ENCODE data around the gene DGUOK. TPM values are rescaled to one million over a fixed set of nuclear protein-coding genes. Genes with fewer than 3 reads are reported as not detected.

The DGUOK gene
- total and polyA plus RNA-seq, 2 donors (not counting 1 experiment from before 2014, with no cell fraction given) = 54.3 to 93.7 TPM

DNA sequence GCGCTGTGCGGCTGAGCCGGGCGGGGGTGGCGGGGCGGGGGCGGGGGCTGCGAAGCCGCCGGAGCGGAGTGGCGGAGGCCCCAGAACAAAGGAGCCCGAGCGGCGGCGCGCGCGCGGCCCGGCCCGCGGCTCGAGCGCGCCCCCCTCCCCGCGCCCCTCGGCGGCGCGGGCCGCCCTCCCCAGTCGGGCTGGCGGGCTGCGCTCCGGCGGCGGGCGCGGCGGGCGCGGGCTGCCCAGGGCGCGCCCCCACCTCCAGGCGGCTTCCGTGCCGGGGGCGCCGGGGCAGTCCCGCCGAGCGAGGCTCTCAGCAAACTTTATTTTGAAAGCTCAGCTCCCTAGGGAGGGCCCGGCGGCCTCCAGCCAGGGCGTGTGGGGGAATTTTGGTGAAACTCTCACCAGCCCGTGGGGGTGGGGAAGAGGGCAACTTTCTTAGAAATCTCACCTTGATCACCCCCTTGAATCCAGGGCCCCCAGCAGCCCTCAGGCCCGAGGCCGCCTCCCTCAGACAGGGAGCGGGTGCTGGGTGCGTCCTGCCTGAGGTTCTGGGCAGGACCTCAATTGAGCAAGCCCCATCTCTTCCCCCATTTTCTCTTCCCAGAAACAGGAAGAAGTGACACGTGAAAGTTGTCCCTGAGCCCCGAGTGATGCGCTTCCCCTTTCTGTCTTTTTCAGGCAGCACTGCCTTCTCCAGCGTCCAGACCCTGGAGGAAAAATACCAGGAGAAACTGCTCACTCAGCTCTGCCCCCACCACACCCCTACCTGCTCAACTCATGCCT lies 58.8 kb downstream of the DGUOK start:
- no peaks in the 10 kb centered on the region for H4K20me1 ChIP-seq (ENCODE audit: control insufficient read depth, extremely low read depth, insufficient read depth, low read length)
- H3K27ac ChIP-seq (ENCODE audit: insufficient read depth, low read length) = peak overlapping the region; percentile 27
- peaks cover 12% of the 10 kb centered on the region for H3K4me1 ChIP-seq (ENCODE audit: control insufficient read depth, extremely low read depth, insufficient read depth, low read length)

DNA sequence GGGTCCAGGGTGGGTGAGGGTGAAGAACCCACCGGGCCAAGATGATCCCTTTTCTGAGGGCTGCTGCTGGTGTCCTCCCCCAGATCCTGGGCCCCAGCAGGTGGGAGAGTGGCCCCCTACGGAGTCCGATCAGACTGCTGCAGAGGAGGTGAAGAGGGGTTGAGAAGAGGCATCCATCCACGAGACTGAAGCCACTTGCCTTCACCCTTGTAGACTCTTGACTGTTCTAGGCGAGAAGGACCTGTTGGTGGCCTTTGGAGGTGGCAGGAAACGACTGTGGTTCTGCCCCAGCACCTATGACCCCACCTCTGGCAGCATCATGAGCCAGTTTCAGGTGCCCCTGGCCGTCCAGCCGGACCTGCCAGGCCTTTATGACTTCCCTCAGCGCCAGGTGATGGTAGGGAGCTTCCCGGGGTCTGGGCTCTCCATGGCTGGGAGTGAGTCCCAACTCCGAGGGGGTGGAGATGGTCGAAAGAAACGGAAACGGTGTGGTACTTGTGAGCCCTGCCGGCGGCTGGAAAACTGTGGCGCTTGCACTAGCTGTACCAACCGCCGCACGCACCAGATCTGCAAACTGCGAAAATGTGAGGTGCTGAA lies 59.5 kb downstream of the DGUOK start:
- Histone ChIP-seq H3K79me2 (ENCODE audit: control insufficient read depth, insufficient read depth, low read length) (peaks cover 8% of the 10 kb centered on the region), H3K9ac (ENCODE audit: insufficient read depth, low read length) (no peak overlapping the region), H3K27me3 (ENCODE audit: control insufficient read depth, insufficient read depth, low read length) (no peaks in the 10 kb centered on the region), H4K20me1 (ENCODE audit: control insufficient read depth, extremely low read depth, insufficient read depth, low read length) (no peaks in the 10 kb centered on the region), H2AFZ (ENCODE audit: low read length) (no peak overlapping the region), H3K4me1 (ENCODE audit: control insufficient read depth, extremely low read depth, insufficient read depth, low read length) (peaks cover 8% of the 10 kb centered on the region), H3K4me2 (ENCODE audit: extremely low read depth, insufficient read depth, low read length) (peak overlapping the region; percentile 83), H3K9me3 (ENCODE audit: control insufficient read depth, insufficient read depth, low read depth, low read length) (no peaks in the 10 kb centered on the region), H3K27ac (ENCODE audit: insufficient read depth, low read length) (no peak overlapping the region), H3K36me3 (ENCODE audit: control insufficient read depth, insufficient read depth, low read length) (no peaks in the 10 kb centered on the region), H3K4me3 (replicated peaks in 1 of 4; ENCODE audit: control extremely low read depth in 1 of 4, insufficient read depth in 1 of 4, low read depth in 3 of 4, low read length in 4 of 4) (peak overlapping the region; percentile 46 to 67 (median 61))
- no peak for DNase-seq (ENCODE audit: low read depth in 2 of 2)
- TF ChIP-seq, protein P1, sequence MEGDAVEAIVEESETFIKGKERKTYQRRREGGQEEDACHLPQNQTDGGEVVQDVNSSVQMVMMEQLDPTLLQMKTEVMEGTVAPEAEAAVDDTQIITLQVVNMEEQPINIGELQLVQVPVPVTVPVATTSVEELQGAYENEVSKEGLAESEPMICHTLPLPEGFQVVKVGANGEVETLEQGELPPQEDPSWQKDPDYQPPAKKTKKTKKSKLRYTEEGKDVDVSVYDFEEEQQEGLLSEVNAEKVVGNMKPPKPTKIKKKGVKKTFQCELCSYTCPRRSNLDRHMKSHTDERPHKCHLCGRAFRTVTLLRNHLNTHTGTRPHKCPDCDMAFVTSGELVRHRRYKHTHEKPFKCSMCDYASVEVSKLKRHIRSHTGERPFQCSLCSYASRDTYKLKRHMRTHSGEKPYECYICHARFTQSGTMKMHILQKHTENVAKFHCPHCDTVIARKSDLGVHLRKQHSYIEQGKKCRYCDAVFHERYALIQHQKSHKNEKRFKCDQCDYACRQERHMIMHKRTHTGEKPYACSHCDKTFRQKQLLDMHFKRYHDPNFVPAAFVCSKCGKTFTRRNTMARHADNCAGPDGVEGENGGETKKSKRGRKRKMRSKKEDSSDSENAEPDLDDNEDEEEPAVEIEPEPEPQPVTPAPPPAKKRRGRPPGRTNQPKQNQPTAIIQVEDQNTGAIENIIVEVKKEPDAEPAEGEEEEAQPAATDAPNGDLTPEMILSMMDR (conservative IDR thresholded peaks at IDR 0.05 in 1 of 2, IDR thresholded peaks at IDR 0.05 in 1 of 2; ENCODE audit: low read depth in 1 of 2, low read length in 2 of 2) = no peak
- no peak for TF ChIP-seq EZH2 (IDR thresholded peaks at IDR 0.05; ENCODE audit: low read length, missing control alignments)

More for the DNA sequence above, 58.8 kb downstream of the DGUOK start:
- Histone ChIP-seq H3K4me3 (replicated peaks in 1 of 4; ENCODE audit: control extremely low read depth in 1 of 4, insufficient read depth in 1 of 4, low read depth in 3 of 4, low read length in 4 of 4) (peak overlapping the region; percentile 46 to 67 (median 61)), H3K36me3 (ENCODE audit: control insufficient read depth, insufficient read depth, low read length) (no peaks in the 10 kb centered on the region), H3K27me3 (ENCODE audit: control insufficient read depth, insufficient read depth, low read length) (no peaks in the 10 kb centered on the region), H3K4me2 (ENCODE audit: extremely low read depth, insufficient read depth, low read length) (peak overlapping the region; percentile 83), H3K9me3 (ENCODE audit: control insufficient read depth, insufficient read depth, low read depth, low read length) (no peaks in the 10 kb centered on the region), H2AFZ (ENCODE audit: low read length) (peak overlapping the region; percentile 22), H3K79me2 (ENCODE audit: control insufficient read depth, insufficient read depth, low read length) (peaks cover 8% of the 10 kb centered on the region), H3K9ac (ENCODE audit: insufficient read depth, low read length) (peak overlapping the region; percentile 26)
- TF ChIP-seq, protein P1 (conservative IDR thresholded peaks at IDR 0.05 in 1 of 2, IDR thresholded peaks at IDR 0.05 in 1 of 2; ENCODE audit: low read depth in 1 of 2, low read length in 2 of 2) = no peak
- TF ChIP-seq EZH2 (IDR thresholded peaks at IDR 0.05; ENCODE audit: low read length, missing control alignments) = no peak
- no peak for DNase-seq (ENCODE audit: low read depth in 2 of 2)

DNA sequence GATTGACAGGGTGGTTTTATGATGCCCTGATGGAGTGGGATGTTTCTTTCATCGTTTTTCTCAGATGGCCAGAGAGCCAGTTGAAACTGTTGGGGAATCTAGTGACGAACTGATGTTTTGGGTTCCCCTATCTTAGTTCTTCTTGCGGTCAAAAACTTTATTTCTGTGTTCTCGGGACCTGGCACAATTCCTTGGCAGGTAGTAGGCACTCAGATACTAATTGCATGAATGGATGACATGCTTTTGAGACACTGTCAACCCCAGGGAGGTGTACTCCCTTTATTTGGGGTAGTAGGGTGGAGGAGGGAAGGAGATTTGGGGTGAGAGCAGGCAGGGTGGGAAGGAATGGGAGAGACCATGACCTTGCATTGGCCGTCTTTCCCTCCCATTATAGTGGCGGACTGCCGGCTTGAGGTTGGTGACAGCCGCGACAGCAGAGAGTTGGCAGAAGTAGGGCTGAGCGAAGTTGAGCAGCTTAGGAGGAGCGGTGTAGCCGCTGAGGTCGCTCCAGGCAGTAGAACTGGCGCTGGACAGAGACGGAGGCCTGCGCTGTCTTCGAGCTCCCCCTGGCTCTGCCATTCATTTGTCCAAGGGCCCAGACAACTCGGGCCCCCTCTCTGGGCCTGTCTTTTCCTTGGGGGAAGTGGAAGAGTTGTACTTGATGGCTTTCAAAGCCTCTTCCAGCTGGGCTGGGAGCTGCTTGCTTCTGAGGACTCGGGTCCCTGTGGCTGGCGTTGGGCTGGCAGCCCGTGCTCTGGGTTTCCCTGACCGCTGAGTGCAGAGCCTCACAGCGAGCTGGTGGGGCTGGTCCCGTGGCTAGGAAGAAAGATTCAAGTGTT lies 60.6 kb downstream of the DGUOK start:
- Histone ChIP-seq H3K36me3 (ENCODE audit: control insufficient read depth, insufficient read depth, low read length) (no peaks in the 10 kb centered on the region), H3K9ac (ENCODE audit: insufficient read depth, low read length) (no peak overlapping the region), H3K4me3 (replicated peaks in 1 of 4; ENCODE audit: control extremely low read depth in 1 of 4, insufficient read depth in 1 of 4, low read depth in 3 of 4, low read length in 4 of 4) (peak overlapping the region in 2 of 4 experiments; percentile 35 to 40), H2AFZ (ENCODE audit: low read length) (no peak overlapping the region), H3K27ac (ENCODE audit: insufficient read depth, low read length) (no peak overlapping the region), H4K20me1 (ENCODE audit: control insufficient read depth, extremely low read depth, insufficient read depth, low read length) (no peaks in the 10 kb centered on the region), H3K9me3 (ENCODE audit: control insufficient read depth, insufficient read depth, low read depth, low read length) (no peaks in the 10 kb centered on the region), H3K79me2 (ENCODE audit: control insufficient read depth, insufficient read depth, low read length) (peaks cover 10% of the 10 kb centered on the region), H3K4me2 (ENCODE audit: extremely low read depth, insufficient read depth, low read length) (peak overlapping the region; percentile 44), H3K4me1 (ENCODE audit: control insufficient read depth, extremely low read depth, insufficient read depth, low read length) (peaks cover 8% of the 10 kb centered on the region), H3K27me3 (ENCODE audit: control insufficient read depth, insufficient read depth, low read length) (no peaks in the 10 kb centered on the region)
- TF ChIP-seq, protein P1 (conservative IDR thresholded peaks at IDR 0.05 in 1 of 2, IDR thresholded peaks at IDR 0.05 in 1 of 2; ENCODE audit: low read depth in 1 of 2, low read length in 2 of 2) = peak; percentile 30 to 43
- TF ChIP-seq EZH2 (IDR thresholded peaks at IDR 0.05; ENCODE audit: low read length, missing control alignments) = no peak
- peak; percentile 58 to 66 for DNase-seq (ENCODE audit: low read depth in 2 of 2)

Data from fibroblast of lung (primary cell).